Neural progenitor cell (in vitro differentiated cells): Measurements from ENCODE around the gene IRX3. TPM values are rescaled to one million over a fixed set of nuclear protein-coding genes. Genes with fewer than 3 reads are reported as not detected.

ENCODE experiments used
- DNase-seq: peaks from one replicate; pipeline ENCODE4 v3.0.0-alpha.2; 2016; ENCODE audit warnings: low spot score
- H2AFZ ChIP-seq: fragments of 200-600 bp; sonication (generic); replicated peaks from 2 replicates; pipeline ENCODE4 v1.6.1; 2016; ENCODE audit warnings: antibody characterized with exemption
- H3F3A ChIP-seq: fragments of 200-600 bp; sonication (generic); 2 replicates; pipeline ENCODE4 v1.6.1; 2016; ENCODE audit warnings: antibody characterized with exemption, low read depth
- H3K27ac ChIP-seq: fragments of 200-600 bp; sonication (generic); 2 replicates; pipeline ENCODE4 v1.5.1; 2016; ENCODE audit warnings: mild to moderate bottlenecking
- H3K27me3 ChIP-seq: fragments of 200-600 bp; sonication (generic); 2 replicates; pipeline ENCODE4 v1.6.1; 2016; ENCODE audit warnings: mild to moderate bottlenecking, moderate library complexity
- H3K36me3 ChIP-seq: fragments of 200-600 bp; sonication (generic); 2 replicates; pipeline ENCODE4 v1.5.1; 2016
- H3K4me1 ChIP-seq: fragments of 200-600 bp; sonication (generic); 2 replicates; pipeline ENCODE4 v1.6.1; 2016; ENCODE audit warnings: mixed run types
- H3K4me2 ChIP-seq: fragments of 200-600 bp; sonication (generic); 2 replicates; pipeline ENCODE4 v1.6.1; 2016
- H3K4me3 ChIP-seq: fragments of 200-600 bp; sonication (generic); 2 replicates; pipeline ENCODE4 v1.5.1; 2016
- H3K79me2 ChIP-seq: fragments of 200-600 bp; sonication (generic); 2 replicates; pipeline ENCODE4 v1.6.1; 2016; ENCODE audit warnings: low read depth
- H3K9ac ChIP-seq: fragments of 200-600 bp; sonication (generic); 2 replicates; pipeline ENCODE4 v1.6.1; 2016
- H3K9me3 ChIP-seq: fragments of 200-600 bp; sonication (generic); 2 replicates; pipeline ENCODE4 v1.5.1; 2016; ENCODE audit warnings: low read depth
- H4K20me1 ChIP-seq: fragments of 200-600 bp; sonication (generic); 2 replicates; pipeline ENCODE4 v1.6.1; 2016; ENCODE audit warnings: low read depth
- H3K27ac Mint-ChIP-seq: 3 replicates; pipeline ENCODE4 v1.8.0; 2021; ENCODE audit warnings: mixed read lengths
- H3K27me3 Mint-ChIP-seq: 2 replicates; pipeline ENCODE4 v1.8.0; 2022; ENCODE audit warnings: low read depth, mild to moderate bottlenecking, inconsistent platforms, moderate library complexity, mixed read lengths; ENCODE audit not compliant: insufficient read depth
- H3K36me3 Mint-ChIP-seq: 3 replicates; pipeline ENCODE4 v1.8.0; 2021; ENCODE audit warnings: mixed read lengths
- H3K4me1 Mint-ChIP-seq: 3 replicates; pipeline ENCODE4 v1.8.0; 2021; ENCODE audit warnings: mixed read lengths
- H3K4me3 Mint-ChIP-seq: 3 replicates; pipeline ENCODE4 v1.8.0; 2021; ENCODE audit warnings: mild to moderate bottlenecking, moderate library complexity, mixed read lengths
- H3K9me3 Mint-ChIP-seq: 3 replicates; pipeline ENCODE4 v1.8.0; 2020; ENCODE audit warnings: mixed read lengths
- CTCF ChIP-seq: fragments of 200-600 bp; sonication (generic); IDR thresholded peaks from 2 replicates; pipeline ENCODE4 v1.5.1; 2017; ENCODE audit warnings: antibody characterized with exemption, mild to moderate bottlenecking
- EZH2 ChIP-seq: fragments of 200-600 bp; sonication (generic); IDR thresholded peaks from 2 replicates; pipeline ENCODE4 v1.6.1; 2017; ENCODE audit warnings: antibody characterized with exemption, mild to moderate bottlenecking, moderate library complexity
- EZH2phosphoT487 ChIP-seq: fragments of 200-600 bp; sonication (generic); IDR thresholded peaks from 2 replicates; pipeline ENCODE4 v1.6.1; 2017; ENCODE audit warnings: antibody characterized with exemption
- total RNA-seq: library from RNA; depleted of rRNA; stranded (reverse); fragments of >200 nt; gene quantifications from 2 replicates; pipeline ENCODE4 v1.2.3, GENCODE V29; 2015; ENCODE audit warnings: low replicate concordance

IRX3 gene
- total RNA-seq, 1 donor from 2014 or later = 9.1 TPM

DNA sequence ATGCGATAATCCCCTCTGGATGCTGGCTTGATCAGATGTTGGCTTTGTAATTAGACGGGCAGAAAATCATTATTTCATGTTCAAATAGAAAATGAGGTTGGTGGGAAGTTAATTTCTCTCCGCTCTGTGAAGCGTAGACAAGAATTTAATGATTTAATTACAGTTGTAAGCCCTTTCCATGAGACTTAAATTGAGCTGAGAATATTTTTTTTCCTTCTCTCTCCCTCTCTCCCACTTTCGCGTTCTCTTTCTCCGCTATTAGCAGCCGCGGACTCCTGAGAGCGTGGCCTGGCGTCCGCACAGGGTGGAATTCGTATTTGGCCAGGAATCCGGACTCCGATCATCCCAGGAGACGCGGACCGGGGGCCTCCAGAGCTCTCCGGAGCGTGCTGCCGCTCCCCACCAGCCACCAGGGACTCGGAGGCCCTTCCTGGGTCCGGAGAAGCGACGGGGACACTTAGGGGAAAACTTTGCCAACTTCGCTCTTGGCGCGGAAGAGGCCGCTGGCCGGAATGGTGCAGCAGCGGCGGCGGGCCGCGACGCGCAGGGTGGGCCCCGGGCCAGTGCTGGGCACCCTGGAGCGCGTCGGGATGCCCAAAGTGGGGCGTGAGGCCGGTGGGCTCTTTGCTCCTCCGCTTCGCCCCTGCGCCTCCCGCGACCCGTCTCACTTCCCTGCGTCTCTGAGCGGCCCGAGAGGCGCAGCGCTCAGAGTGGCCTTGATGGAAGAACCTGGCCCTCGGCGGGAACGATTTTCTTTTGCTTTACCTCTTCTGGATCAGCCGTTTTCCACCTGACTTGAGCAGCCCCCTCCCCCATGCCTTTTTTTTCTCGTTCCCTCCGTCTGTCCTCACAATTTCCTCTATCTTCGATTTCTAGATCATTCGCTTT lies 3.6 kb upstream of the IRX3 start:
- Histone ChIP-seq H3K9me3 (no peaks in the 10 kb centered on the region), H2AFZ (peak overlapping the region; percentile 11), H3K4me1 (peaks cover 33% of the 10 kb centered on the region), H3K36me3 (no peaks in the 10 kb centered on the region), H3F3A (peaks cover 51% of the 10 kb centered on the region), H3K4me3 (peak overlapping the region; percentile 47), H3K9ac (no peak overlapping the region), H4K20me1 (peaks cover 30% of the 10 kb centered on the region), H3K4me2 (peak overlapping the region; percentile 82), H3K27ac (no peak overlapping the region), H3K79me2 (peaks cover 3% of the 10 kb centered on the region), H3K27me3 (peaks cover 83% of the 10 kb centered on the region)
- DNase-seq = peak; percentile 67
- no peak for TF ChIP-seq CTCF
- TF ChIP-seq EZH2phosphoT487 = peak; percentile 77
- peak; percentile 46 for TF ChIP-seq EZH2
- Mint-ChIP-seq H3K36me3 (peaks cover 1% of the 10 kb centered on the region), H3K27ac (no peak overlapping the region), H3K4me3 (peak overlapping the region; percentile 86), H3K27me3 (peaks cover 58% of the 10 kb centered on the region), H3K9me3 (peaks cover 4% of the 10 kb centered on the region), H3K4me1 (peaks cover 30% of the 10 kb centered on the region)

GRCh38 chr16:54289242-54289944 lies 2.8 kb upstream of the IRX3 start:
- H3K27ac Mint-ChIP-seq = no peak overlapping the region
- H3K4me2 ChIP-seq = peak overlapping the region; percentile 82

GRCh38 chr16:54288835-54289241 lies 2.3 kb upstream of the IRX3 start:
- Histone ChIP-seq H3K4me1 (peaks cover 37% of the 10 kb centered on the region), H3K79me2 (peaks cover 3% of the 10 kb centered on the region), H3F3A (peaks cover 63% of the 10 kb centered on the region), H2AFZ (no peak overlapping the region), H3K27ac (no peak overlapping the region), H3K9me3 (no peaks in the 10 kb centered on the region), H3K9ac (no peak overlapping the region), H4K20me1 (peaks cover 42% of the 10 kb centered on the region), H3K4me3 (peak overlapping the region; percentile 47), H3K36me3 (no peaks in the 10 kb centered on the region), H3K27me3 (peaks cover 89% of the 10 kb centered on the region), H3K4me2 (peak overlapping the region; percentile 82)
- TF ChIP-seq EZH2 (peak; percentile 72), CTCF (no peak), EZH2phosphoT487 (peak; percentile 48)
- Mint-ChIP-seq H3K4me3 (peak overlapping the region; percentile 77), H3K27me3 (peaks cover 57% of the 10 kb centered on the region), H3K36me3 (peaks cover 5% of the 10 kb centered on the region), H3K9me3 (no peaks in the 10 kb centered on the region), H3K27ac (no peak overlapping the region), H3K4me1 (peaks cover 30% of the 10 kb centered on the region)
- DNase-seq = peak; percentile 32

More at GRCh38 chr16:54289242-54289944, 2.8 kb upstream of the IRX3 start:
- Mint-ChIP-seq H3K9me3 (no peaks in the 10 kb centered on the region), H3K4me3 (peak overlapping the region; percentile 86), H3K4me1 (peaks cover 30% of the 10 kb centered on the region), H3K36me3 (peaks cover 5% of the 10 kb centered on the region), H3K27me3 (peaks cover 58% of the 10 kb centered on the region)
- Histone ChIP-seq H3K4me3 (peak overlapping the region; percentile 47), H4K20me1 (peaks cover 36% of the 10 kb centered on the region), H3K27me3 (peaks cover 89% of the 10 kb centered on the region), H3K4me1 (peaks cover 33% of the 10 kb centered on the region), H3K9me3 (no peaks in the 10 kb centered on the region), H3K79me2 (peaks cover 3% of the 10 kb centered on the region), H3K9ac (no peak overlapping the region), H3K36me3 (no peaks in the 10 kb centered on the region), H3K27ac (no peak overlapping the region), H2AFZ (no peak overlapping the region), H3F3A (peaks cover 58% of the 10 kb centered on the region)
- DNase-seq = peak; percentile 90
- TF ChIP-seq EZH2phosphoT487 (peak; percentile 39), CTCF (no peak), EZH2 (peak; percentile 37)
